ENCODE measurements around the gene SETD2.
"Not testable (repeated sequence)": the region's sequence is repeated elsewhere in the genome, so short reads cannot be mapped to it uniquely, and the experiment has no call there.

Gene SETD2

GRCh38 chr3:47128137-47128536 is 35.8 kb downstream of the SETD2 start:
- DNase-seq (ENCODE audit: low read depth), result no peak

GRCh38 chr3:47123857-47124256 is 40.1 kb downstream of the SETD2 start:
- no peak for DNase-seq (ENCODE audit: low read depth)
- no peak for TF ChIP-seq CTCF (IDR thresholded peaks at IDR 0.05; ENCODE audit: low read depth, low read length, missing control alignments)
- no peak overlapping the region for H3K4me3 ChIP-seq (ENCODE audit: low read depth, low read length)

More at GRCh38 chr3:47128137-47128536, 35.8 kb downstream of the SETD2 start:
- no peak overlapping the region for H3K4me3 ChIP-seq (ENCODE audit: low read depth, low read length)
- TF ChIP-seq CTCF (IDR thresholded peaks at IDR 0.05; ENCODE audit: low read depth, low read length, missing control alignments), result no peak

- no peak for TF ChIP-seq CTCF (IDR thresholded peaks at IDR 0.05; ENCODE audit: low read depth, low read length, missing control alignments)
- DNase-seq (ENCODE audit: low read depth), result no peak
These were observed 42.5 kb downstream of the SETD2 start for GRCh38 chr3:47121409-47121808.

GRCh38 chr3:47120138-47120537 is 43.8 kb downstream of the SETD2 start:
- TF ChIP-seq CTCF (IDR thresholded peaks at IDR 0.05; ENCODE audit: low read depth, low read length, missing control alignments), result no peak
- no peak for DNase-seq (ENCODE audit: low read depth)
- no peak overlapping the region for H3K4me3 ChIP-seq (ENCODE audit: low read depth, low read length)

More at GRCh38 chr3:47121409-47121808, 42.5 kb downstream of the SETD2 start:
- no peak overlapping the region for H3K4me3 ChIP-seq (ENCODE audit: low read depth, low read length)

GRCh38 chr3:47119387-47119786 is 44.5 kb downstream of the SETD2 start:
- not testable (repeated sequence) for H3K4me3 ChIP-seq (ENCODE audit: low read depth, low read length); DNase-seq (ENCODE audit: low read depth)

- TF ChIP-seq CTCF (IDR thresholded peaks at IDR 0.05; ENCODE audit: low read depth, low read length, missing control alignments), result no peak
- DNase-seq (ENCODE audit: low read depth), result no peak
- H3K4me3 ChIP-seq (ENCODE audit: low read depth, low read length), result no peak overlapping the region
These were observed 46.0 kb downstream of the SETD2 start for GRCh38 chr3:47117807-47118364.

- not testable (repeated sequence) for DNase-seq (ENCODE audit: low read depth)
These were observed 48.4 kb downstream of the SETD2 start for GRCh38 chr3:47115524-47115923.

GRCh38 chr3:47113669-47114365 is 50.1 kb downstream of the SETD2 start:
- peak; percentile 12 for DNase-seq (ENCODE audit: low read depth)
- no peak for TF ChIP-seq CTCF (IDR thresholded peaks at IDR 0.05; ENCODE audit: low read depth, low read length, missing control alignments)
- H3K4me3 ChIP-seq (ENCODE audit: low read depth, low read length), result no peak overlapping the region

More at GRCh38 chr3:47115524-47115923, 48.4 kb downstream of the SETD2 start:
- not testable (repeated sequence) for H3K4me3 ChIP-seq (ENCODE audit: low read depth, low read length)

Measured in GM12864 (cell line).